ENCODE measurements around the gene ATP2A2.

The ATP2A2 gene

DNA sequence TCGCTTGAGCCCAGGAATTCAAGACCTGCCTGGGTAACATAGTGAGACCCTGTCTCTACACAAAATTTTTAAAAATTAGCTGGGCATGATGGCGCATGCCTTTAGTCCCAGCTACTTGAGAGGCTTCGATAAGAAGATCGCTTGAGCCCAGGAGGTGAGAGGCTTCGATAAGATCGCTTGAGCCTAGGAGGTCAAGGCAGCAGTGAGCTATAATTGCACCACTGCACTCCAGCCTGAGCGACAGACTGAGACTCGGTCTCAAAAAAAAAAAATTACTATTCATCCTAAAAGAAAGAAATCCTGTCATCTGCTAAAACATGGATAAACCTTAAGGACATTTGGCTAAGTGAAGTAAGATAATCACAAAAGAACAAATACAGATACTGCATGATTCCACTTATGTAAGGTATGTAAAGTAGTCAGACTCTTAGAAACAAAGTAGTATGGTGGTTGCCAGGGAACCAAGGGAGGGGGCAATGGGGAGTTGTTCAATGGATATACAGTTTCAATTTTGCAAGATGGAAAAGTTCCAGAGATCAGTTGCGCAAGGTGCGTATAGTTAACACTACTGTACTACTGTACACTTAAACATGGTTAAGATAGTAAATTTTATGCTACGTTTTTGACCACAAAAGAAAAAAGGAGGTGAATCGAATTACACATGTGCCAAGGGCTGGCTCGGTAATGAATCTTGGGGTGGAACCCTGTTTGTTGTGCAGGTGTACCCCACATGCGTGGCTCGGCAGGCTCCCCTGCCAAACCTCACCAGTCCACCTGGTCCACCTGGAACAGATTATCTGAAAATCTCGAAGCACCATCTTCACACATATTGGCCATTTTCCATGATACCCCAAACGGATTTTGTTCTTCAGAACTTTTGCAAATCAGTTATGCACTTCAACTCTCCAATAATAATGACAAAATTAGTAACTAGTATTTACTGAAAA lies 18.3 kb upstream of the ATP2A2 start:
- no peak for DNase-seq

- DNase-seq, result peak; percentile 57
Observed at GRCh38 chr12:110266381-110266960, 14.6 kb upstream of the ATP2A2 start.

GRCh38 chr12:110266980-110267620 lies 13.9 kb upstream of the ATP2A2 start:
- peak; percentile 87 for DNase-seq

- no peak for DNase-seq
Observed at GRCh38 chr12:110269622-110270124, 11.4 kb upstream of the ATP2A2 start.

DNA sequence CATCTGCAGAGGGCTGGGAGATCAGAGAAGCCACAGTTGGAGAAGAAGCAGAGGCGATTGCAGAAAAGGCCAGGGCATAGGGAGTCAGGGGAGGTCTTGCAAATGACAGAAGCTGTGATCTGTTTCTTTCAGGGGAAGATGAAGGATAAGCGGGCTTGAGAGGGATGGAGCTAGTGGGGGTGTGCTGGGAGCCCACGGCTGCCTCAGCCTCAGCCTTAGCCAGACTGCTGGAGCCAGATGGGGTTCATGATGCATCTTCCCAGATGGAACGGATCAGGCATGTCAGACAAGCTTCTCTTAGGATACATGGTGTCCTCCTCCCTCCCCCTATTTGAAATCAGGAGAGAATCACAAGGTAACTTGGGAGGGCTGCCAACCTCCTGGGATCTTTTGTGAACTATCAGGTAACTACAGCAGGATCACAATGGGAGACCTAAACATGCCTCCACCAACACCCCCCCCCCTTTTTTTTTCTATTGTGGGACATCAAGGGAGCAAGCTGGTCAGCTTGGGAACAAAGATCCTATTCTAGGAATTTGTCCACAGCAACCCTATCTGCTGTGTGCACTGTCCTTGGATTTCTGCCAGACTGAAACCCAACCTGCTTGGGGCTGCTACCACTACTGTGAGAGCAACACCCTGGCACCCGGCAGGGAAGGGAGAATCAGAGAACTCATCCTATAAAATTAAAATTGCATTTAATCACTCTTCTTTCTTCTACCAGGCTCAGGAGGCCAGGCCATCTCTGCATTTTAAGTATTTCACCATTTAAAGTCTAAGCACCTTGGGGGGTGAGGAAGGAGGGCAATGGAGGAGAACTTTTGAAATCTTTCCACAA lies 10.7 kb upstream of the ATP2A2 start:
- DNase-seq, result peak; percentile 74

GRCh38 chr12:110271015-110271414 lies 10.0 kb upstream of the ATP2A2 start:
- DNase-seq, result no peak

DNA sequence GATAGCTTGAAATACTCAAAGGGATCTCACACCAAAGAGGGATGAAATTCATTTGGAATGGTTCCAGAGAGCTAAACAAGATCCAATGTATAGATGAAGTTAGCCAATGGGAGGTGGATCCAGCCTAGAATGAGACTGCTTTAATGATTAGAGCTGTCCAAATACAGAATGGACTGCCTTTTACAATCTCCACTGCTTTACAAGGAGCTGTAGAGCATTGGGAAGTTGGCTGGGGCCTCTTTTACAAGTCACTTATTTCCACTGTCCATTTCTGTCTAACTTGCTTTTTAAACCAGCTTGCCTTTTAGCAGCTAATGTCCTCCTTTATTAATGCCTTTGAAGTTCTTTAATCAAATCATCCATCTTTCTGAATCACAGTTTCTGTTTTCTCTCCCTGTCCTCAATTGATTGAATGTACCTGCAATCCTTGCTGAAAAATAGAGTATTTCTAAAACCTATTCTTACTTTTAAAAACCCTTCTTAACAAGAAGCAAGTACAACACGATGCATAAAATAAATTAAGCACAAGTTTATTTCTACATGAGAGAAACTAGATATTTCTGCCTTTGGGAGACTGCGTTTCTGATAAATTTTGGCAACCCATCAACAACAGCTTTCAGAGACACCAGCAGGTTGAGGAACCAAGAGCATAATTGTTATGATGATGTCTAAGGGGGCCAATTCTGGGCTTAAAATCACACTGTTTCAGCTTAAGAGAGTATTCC lies 3.4 kb upstream of the ATP2A2 start:
- DNase-seq, result no peak

DNA sequence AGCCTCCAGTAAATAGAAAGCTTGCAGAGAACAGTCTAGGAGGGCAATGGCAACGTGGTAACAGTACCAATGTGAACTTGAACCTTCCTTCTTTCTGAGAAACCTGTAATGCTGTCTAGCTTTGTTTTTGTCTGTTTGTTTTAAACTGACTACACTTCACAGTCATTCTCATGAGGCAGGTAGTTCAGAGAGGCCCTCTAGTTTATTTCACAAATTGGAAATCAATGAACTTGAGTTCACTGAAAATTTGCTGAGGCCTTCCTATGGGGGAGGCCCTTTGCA lies 2.9 kb upstream of the ATP2A2 start:
- no peak for DNase-seq

DNA sequence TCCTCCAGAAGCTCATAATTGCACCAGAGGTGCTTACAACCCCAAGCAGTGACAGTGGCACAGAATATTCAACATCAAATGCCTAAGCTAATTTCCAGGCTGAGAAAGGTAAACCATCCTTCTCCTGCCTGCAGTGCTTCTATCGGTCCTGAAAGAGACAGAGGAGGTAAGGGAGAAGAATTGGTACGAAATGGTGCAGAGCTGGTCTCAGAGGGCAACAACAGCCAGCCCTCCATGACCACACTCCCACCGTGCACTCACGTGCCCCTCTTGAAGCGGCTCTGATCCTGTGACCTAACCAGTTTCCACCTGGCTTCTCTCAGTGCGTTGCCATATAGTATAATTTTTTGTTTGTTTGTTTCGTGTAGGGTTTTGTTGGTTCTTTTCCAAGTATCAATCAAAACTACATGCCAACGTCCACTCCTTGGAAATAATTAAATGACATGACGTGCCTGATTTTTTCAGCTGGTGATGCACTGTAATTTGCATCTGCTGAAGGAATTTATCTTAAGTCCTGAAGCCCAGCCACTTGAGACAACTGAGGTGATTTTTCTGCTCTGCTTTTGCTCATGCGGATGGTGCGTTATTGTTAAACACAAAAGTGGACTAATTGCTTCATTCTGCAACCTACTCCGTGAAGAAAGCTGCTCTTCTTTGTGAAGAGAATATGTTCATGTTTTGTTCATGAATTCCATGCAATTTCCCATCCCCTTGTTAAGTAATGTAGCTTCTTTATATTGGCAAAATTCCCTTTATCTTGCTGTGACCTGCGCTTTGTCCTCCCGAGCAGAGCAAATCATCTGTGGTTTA lies 1.3 kb upstream of the ATP2A2 start:
- peak; percentile 63 for DNase-seq

GRCh38 chr12:110280392-110280778 lies 662 bp upstream of the ATP2A2 start:
- DNase-seq, result peak; percentile 74

DNA sequence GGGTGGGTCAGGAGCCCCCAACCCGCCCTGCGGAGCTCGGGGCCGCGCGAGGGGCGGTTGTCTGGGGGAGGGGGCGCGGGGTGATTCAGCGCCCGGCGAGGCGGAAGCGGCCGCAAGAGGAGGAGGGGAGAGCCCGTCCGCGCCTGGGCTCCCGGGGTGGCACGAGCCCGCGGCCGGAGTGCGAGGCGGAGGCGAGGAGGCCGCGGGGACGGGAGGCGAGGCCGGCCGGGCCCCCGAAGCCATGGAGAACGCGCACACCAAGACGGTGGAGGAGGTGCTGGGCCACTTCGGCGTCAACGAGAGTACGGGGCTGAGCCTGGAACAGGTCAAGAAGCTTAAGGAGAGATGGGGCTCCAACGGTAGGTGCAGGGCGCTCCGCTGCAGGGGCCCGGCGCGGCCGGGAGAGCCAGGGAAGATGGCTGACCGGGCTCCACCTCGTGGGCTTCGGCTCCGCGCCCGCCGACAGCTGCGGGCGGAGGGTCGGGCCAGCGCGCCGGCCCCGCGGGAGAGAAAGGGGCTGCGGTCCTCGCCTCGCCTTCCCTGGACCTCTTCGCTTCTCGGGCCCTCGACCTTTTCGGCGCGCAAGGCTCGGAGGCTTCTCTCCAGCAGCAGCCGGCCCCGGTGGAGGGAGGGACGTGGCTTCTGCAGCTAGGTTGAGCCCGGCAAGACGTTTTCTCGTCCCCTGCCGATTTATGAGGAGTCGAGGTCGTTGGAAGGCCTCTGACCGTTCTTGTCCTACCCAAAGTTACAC lies 677 bp downstream of the ATP2A2 start:
- DNase-seq, result peak; percentile 62

DNA sequence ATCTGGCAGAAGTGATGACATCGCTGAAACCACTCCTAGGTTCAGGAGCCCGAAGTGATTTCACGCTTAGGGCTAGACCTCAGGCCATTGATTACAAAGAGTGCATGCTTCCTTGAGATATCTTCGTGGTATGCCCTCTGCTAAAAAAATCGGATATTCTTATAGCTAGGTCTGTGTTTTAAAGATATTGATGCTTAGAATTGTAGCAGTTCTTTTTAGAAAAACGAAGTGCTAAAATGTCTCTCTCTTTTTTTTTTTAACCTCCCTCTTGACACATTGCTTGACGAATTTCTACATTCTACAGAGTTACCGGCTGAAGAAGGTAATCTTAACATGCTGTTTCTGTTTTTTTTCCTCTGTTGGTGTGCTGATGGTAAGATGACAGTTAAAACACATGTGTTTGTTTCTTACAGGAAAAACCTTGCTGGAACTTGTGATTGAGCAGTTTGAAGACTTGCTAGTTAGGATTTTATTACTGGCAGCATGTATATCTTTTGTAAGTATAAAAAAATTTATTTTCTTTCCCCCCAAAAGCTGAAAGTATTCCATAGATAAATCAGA lies 1.3 kb downstream of the ATP2A2 start:
- no peak for DNase-seq

DNA sequence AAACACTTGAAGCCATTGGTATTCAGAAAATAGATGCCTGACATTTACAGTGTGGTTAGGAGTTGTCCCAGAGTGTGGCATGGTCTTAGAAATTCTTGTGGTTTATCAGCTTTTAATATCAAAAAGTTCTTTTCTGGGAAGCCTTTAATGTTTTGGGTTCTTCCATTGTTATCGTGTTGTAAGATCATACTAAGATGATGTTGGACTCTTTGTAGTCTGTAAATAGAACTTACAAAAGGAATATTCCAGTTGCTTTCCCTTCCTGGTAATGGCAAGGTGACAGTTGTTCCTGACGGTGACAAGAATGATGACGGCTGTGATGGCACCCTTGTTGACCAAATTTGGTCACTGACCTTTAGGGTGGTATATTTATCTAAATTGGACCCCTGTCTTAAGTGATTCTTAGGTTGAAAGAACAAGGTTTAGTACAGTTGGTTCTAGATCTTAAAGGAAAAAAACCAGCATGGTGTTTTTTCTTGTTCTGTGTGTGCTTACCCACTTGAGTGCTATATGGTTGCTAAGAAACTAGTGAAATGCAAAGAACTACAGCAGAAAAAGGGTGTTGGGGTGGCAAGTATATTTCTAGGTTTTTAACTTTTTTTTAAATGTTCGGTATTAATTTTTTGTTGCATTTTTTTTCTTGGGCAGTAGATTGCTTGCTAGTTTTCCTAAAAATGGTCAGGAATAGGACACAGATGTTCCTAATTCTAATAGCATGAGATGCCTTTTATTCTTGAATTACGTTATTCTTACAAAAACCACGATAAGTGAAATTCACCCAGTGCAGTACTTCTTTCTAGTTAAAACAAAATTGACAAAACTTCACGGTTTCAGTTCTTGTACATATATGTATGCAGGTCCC lies 2.1 kb downstream of the ATP2A2 start:
- no peak for DNase-seq

- DNase-seq, result no peak
Observed at GRCh38 chr12:110284597-110284996, 3.5 kb downstream of the ATP2A2 start.

- no peak for DNase-seq
Observed at GRCh38 chr12:110286623-110287022, 5.6 kb downstream of the ATP2A2 start.

- no peak for DNase-seq
Observed at GRCh38 chr12:110287986-110288385, 6.9 kb downstream of the ATP2A2 start.

DNA sequence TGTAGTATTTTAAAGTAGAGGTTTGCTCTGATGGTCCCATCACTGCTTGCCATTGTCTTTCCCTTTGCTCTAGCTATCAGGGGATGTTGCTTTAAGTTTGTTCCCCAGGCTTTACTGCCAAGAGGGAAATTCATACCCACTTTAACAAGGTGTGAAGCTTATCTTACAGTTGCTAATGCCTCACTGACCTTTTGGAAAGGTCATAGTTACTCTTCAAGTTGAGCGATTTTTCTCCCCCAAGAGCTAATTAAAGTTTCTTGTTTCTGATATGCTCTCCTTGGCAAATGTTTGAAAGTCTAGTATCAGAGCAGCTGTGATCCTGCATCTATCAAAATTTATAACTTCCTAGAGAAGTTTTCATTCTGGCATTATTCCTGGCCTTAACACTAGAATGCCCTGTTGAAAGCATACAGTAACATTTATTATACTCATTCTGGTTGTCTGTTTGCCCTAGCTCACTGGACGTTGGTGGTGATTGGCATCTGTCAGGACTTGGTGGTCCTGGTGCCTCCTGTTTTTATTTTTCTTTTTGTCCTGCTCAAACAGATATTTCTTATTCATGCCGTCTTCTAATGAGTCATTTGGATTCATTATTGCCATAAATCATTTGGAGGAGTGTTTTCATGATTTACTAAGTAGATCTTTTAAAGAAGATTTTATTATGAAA lies 8.1 kb downstream of the ATP2A2 start:
- no peak for DNase-seq

GRCh38 chr12:110289711-110290078 lies 8.6 kb downstream of the ATP2A2 start:
- no peak for DNase-seq
